Activated CD4-positive, alpha-beta T cell treated with anti-CD3 and anti-CD28 coated beads, Interleukin-2, amount 10 ng/mL, durations not matched to agents 24 days and 14 days (primary cell): ENCODE results near the gene ITGA7. TPM values are rescaled to one million over a fixed set of nuclear protein-coding genes. Genes with fewer than 3 reads are reported as not detected.

ENCODE experiments used
- DNase-seq: peaks from one replicate; pipeline ENCODE4 v3.0.0; 2022
- H3K27ac Mint-ChIP-seq: one replicate; pipeline ENCODE4 v1.8.0; 2022; ENCODE audit warnings: mild to moderate bottlenecking, mixed read lengths
- H3K27me3 Mint-ChIP-seq: one replicate; pipeline ENCODE4 v1.8.0; 2022; ENCODE audit warnings: mixed read lengths
- H3K36me3 Mint-ChIP-seq: one replicate; pipeline ENCODE4 v1.8.0; 2022; ENCODE audit warnings: low read depth, mild to moderate bottlenecking, mixed read lengths
- H3K4me1 Mint-ChIP-seq: one replicate; pipeline ENCODE4 v1.8.0; 2021; ENCODE audit warnings: mixed read lengths
- H3K4me3 Mint-ChIP-seq: one replicate; pipeline ENCODE4 v1.8.0; 2022; ENCODE audit warnings: mild to moderate bottlenecking, moderate library complexity, mixed read lengths
- H3K9me3 Mint-ChIP-seq: one replicate; pipeline ENCODE4 v1.8.0; 2021; ENCODE audit warnings: mixed read lengths
- intact Hi-C: fragments of 100-400 bp; cut with micrococcal nuclease; formaldehyde crosslinking; loops from one replicate; pipeline ENCODE4 v1.15.1; 2023
- total RNA-seq: library from RNA; stranded (reverse); gene quantifications from 2 replicates; pipeline ENCODE4 v1.2.3, GENCODE V29; 2022

The ITGA7 gene
- total RNA-seq, 1 donor from 2014 or later: 0.65 TPM

DNA sequence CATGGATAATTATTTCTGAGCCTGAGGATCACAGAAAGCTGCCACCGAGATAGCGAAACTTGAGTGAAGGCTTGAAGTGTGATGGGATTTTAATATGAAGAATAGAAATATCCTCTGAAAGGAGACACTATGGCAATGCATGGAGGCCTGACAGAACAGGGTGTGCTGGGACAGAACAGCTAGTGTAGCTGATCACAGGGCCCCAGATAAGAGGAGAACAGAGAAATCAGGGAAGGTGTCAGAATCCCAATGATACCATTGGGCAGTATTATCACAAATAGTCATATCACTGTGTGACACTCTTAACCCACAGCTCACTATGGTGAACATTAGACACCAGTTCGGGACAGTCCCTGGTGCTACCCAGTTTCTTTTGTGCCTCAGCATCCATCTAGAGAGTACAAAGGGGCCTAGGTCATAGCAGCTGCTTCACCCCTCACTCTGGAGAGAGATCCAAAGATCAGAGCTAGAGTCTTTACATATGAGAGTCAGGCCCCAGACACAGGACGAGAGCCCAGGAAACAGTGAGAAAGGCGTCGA lies 71.5 kb downstream of the ITGA7 start:
- intact Hi-C loops: no loop called here
- Mint-ChIP-seq H3K4me3 (peak overlapping the region; percentile 5), H3K36me3 (peaks cover 3% of the 10 kb centered on the region), H3K9me3 (no peaks in the 10 kb centered on the region), H3K27ac (peak overlapping the region; percentile 58), H3K27me3 (peaks cover 8% of the 10 kb centered on the region), H3K4me1 (peaks cover 4% of the 10 kb centered on the region)
- DNase-seq: no peak

Other genes with a start within 250 kb of the ITGA7 start
- not detected in 2 replicates for gene OR6C70, start 237.8 kb downstream of the ITGA7 start, total RNA-seq
- not detected in 2 replicates for gene OR6C68, start 215.5 kb downstream of the ITGA7 start, total RNA-seq
- gene OR6C4, start 158.3 kb downstream of the ITGA7 start, total RNA-seq: not detected in 2 replicates
- gene OR2AP1, start 135.4 kb downstream of the ITGA7 start, total RNA-seq: not detected in 2 replicates
- gene OR10P1, start 71.0 kb downstream of the ITGA7 start, total RNA-seq: not detected in 2 replicates
- gene BLOC1S1, start 8.1 kb upstream of the ITGA7 start, total RNA-seq: 62.7 and 64.8 TPM in 2 replicates
- gene RDH5, start 12.5 kb upstream of the ITGA7 start, total RNA-seq: 7.1 and 8.4 TPM in 2 replicates
- 190 and 196 TPM in 2 replicates for gene CD63, start 21.1 kb upstream of the ITGA7 start, total RNA-seq
- gene GDF11, start 35.2 kb upstream of the ITGA7 start, total RNA-seq: 14.3 and 15.1 TPM in 2 replicates
- 76.6 and 81.6 TPM in 2 replicates for gene SARNP, start 109.8 kb upstream of the ITGA7 start, total RNA-seq
- gene ORMDL2, start 110.1 kb upstream of the ITGA7 start, total RNA-seq: 49.8 and 55.8 TPM in 2 replicates
- gene DNAJC14, start 121.7 kb upstream of the ITGA7 start, total RNA-seq: 39.8 and 42.0 TPM in 2 replicates
- gene MMP19, start 135.0 kb upstream of the ITGA7 start, total RNA-seq: not detected in 2 replicates
- gene PYM1, start 220.0 kb upstream of the ITGA7 start, total RNA-seq: 34.8 and 35.6 TPM in 2 replicates
- 355 and 365 TPM in 2 replicates for gene DGKA, start 223.3 kb upstream of the ITGA7 start, total RNA-seq